ENCODE results near the gene ANKRD31.
A peak's percentile ranks its signal among the peaks of the same experiment; 100 is the strongest.

Gene ANKRD31

GRCh38 chr5:75023368-75024159 is 213.1 kb downstream of the ANKRD31 start:
- DNase-seq = peak in 3 of 6 experiments; percentile 12 to 36 (median 13)

DNA sequence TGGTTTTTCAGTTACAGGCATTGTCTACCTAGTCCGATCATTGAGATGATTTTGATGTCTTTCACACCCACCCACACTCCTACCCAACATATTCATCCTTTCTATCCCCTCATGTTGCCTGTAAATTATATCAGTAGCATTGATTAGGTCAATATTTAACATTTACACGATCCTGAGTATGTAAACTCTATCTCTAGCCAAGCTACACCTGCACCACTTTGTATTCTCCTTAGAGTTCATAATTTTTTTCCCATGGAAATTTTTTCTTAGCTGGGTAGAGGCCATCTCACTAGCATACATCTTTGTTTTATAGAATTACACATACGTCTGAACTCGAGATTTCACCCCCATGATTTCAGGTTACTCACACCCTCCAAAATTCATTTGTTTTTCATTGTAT is 214.9 kb downstream of the ANKRD31 start:
- no peak for DNase-seq

DNA sequence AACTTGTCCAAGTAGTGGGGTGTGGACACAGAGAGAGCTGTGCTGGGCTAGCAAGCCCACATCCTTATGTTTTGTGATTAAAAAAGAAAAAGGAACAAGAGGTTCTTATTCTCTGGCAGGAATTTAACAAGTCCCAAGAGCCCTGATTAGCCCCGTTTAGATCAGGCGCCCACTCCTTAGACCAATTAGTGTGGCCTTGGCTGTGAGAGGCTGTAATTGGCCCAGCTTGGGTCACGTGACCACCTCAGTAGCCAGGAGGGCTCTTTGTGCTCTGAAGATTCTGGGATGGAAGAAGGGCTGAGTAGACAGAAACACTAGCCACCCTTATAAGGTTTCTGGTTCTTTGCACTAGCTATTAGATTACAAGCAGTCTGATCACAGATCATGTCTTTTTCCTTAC is 215.5 kb downstream of the ANKRD31 start:
- no peak for DNase-seq

DNA sequence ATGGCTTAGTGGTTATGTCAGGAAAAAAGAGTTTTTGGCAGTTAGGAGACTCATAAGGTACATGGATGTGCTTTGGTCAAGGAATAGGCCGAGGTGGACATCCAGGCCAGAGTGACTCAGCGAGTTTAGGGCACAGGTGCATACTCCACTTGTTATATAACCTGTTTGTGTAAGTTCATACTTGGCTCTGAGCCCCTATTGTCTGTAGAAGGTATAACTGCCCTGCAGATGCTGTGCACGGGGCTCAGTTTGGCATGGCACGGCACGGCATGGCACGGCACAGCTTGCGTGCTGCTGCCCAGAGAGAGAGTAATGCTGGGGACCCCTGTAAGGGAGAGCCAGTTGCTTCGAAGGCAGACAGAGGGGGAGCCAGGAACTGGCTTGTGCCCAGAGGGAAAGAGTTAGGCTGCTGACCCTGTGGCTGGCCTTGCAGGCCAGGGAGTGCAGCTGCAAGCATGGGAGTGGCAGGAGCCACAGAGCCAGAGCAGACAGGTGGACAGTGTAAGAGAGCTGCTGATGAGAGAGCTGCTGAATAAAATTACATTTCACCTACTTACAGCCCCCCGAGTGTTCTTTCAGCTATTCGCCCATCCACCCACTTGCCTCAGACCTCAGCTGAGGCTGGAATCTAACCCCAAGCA is 216.5 kb downstream of the ANKRD31 start:
- DNase-seq = no peak

DNA sequence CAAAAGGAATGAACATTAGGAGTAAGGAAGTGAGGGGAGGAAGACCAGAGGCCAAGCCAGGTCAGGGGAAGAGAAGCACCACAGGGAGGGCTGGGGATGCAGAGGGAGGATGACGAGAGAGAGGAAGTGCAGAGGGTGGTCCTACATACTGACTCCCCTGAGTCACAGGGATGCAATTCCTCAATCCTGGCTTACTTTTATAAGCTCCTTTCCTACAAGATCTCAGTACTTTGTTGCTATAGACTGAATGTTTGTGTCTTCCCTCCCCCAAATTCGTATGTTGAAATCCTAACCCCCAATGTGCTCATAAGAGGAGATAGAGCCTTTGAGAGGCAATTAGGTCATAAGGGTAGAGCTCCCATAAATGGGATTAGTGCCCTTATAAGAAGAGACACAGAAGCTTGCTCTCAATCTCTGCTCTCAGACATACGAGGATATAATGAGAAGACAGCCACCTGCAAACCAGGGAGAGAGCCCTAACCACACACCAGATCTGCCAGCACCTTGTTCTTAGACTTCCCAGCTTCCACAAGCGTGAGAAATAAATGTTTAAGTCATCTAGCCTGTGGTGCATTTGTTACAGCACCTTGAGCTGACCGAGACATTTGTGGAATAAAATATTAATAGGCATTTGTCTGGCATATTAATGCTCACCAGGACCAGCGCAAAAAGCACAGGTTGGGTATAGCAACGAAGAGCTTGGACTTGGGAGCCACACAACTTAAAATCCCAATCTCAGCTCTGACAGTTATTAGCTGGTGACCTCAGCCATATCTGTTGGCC is 217.7 kb downstream of the ANKRD31 start:
- no peak for DNase-seq
